HuH-7.5 (cell line): ENCODE measurements around the gene AXIN2.

Experiments used
- DNase-seq: peaks from one replicate; pipeline ENCODE4 v3.0.0; 2011; ENCODE audit warnings: low spot score

AXIN2 gene

GRCh38 chr17:65584604-65585521 lies 23.4 kb upstream of the AXIN2 start:
- DNase-seq = no peak

GRCh38 chr17:65583921-65584603 lies 22.6 kb upstream of the AXIN2 start:
- no peak for DNase-seq

DNA sequence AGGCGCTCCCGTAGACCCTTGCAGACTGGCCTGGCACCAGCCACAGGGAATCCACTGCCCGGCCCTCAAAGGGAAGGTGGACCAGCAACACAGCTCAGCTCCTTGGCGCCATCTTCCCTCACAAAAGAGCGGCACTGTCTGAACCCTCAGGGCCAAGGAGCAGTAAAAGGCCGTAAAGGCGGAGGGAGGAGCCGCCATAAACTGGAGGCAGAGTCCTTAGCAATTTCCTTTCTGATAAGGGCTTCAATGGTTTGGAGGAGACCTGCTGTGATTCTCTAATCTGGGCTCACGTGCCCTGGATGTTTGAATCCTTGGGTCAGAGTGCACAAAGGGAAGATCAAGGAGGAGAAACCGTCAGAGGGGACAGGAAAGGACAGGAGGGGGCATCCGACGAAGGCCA lies 15.5 kb upstream of the AXIN2 start:
- DNase-seq = no peak

DNA sequence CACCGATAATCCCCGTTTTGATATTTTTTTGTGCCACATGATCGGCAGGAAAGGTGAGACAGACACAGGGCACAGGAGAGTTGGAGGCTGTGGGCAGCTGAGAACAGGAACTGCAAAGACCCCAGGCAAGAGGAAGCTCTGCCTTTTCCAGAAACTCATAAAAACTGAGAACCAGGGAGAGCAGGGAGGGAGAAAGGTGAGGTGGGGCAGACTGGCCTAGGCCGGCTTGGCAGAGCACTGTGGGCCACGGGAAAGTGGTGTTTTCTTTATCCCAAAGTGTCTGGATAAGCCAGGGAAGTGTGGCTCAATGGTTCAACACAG lies 11.8 kb upstream of the AXIN2 start:
- DNase-seq = no peak

DNA sequence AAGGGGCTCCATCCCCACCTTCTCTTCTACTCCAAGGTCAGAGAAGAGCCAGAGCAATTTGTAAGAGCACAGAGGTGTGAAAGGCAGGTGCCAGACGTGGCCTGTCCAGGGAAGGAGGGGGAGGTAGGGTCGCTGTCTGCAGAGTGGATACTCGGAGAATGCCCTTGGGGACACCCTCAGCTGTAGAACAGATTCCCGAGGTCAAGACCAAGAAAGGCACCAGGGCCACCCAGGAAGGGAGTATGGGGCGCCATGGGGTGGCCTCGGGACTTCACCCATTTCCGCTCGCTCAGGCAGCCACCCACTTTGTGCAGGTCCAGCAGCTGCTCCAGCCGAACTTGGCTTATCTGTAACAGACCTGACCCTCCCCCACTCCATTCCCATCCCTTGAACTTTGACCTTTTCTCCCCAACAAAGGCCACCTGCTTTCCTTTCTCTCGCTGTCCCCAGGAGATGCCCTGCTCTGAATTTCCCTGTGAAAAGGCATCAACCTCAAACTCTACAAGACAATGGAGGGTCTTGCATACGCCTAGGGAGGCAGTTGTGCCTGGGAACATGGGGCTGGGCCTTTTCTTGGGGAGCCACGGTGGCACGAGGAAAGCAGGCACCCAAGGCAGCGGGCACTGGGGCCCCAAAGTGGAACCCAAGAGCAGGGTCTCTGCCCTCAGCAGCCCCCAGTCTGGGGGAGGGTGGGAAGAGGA lies 11.3 kb upstream of the AXIN2 start:
- DNase-seq = no peak

DNA sequence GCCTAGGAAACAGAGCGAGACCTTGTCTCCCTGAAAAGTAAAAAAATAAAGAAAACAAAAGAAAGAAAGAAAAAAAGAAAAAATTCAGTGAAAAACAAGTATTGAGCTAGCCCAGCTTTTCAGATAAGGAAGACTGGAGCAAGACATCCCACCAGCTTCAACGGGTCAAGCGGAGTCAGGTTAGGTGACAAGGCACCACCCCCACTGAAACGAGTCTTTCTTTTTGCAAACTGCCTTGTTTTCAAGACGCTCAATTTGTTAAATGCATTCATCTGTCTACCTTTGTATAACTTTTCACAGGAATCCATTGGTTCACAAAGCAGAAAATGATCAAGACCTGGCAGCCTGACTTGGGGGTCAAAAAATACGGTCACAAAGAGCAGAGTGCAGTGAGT lies 10.7 kb upstream of the AXIN2 start:
- no peak for DNase-seq

GRCh38 chr17:65568918-65569317 lies 7.5 kb upstream of the AXIN2 start:
- no peak for DNase-seq

GRCh38 chr17:65567566-65567965 lies 6.1 kb upstream of the AXIN2 start:
- no peak for DNase-seq

DNA sequence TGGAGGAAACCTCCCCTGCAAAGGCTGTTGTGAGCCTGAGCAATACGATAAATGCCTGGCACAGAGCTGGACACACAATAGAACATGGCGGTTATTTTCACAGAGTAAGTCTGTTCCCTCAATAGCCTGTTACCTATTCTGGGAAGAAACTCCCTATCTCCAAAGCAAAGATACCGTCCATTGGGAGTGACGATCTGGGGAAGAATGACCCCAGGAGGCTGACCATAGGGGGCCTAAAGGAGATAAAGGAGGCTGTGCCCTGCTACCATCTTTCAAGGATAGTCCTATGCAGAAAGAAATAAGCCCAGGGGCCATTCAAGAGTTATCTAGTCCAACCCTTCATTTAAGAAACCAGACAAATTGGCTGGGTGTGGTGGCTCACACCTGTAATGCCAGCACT lies 4.1 kb upstream of the AXIN2 start:
- no peak for DNase-seq

GRCh38 chr17:65564793-65565192 lies 3.3 kb upstream of the AXIN2 start:
- no peak for DNase-seq

- no peak for DNase-seq
These were observed 721 bp upstream of the AXIN2 start for GRCh38 chr17:65562206-65562531.

DNA sequence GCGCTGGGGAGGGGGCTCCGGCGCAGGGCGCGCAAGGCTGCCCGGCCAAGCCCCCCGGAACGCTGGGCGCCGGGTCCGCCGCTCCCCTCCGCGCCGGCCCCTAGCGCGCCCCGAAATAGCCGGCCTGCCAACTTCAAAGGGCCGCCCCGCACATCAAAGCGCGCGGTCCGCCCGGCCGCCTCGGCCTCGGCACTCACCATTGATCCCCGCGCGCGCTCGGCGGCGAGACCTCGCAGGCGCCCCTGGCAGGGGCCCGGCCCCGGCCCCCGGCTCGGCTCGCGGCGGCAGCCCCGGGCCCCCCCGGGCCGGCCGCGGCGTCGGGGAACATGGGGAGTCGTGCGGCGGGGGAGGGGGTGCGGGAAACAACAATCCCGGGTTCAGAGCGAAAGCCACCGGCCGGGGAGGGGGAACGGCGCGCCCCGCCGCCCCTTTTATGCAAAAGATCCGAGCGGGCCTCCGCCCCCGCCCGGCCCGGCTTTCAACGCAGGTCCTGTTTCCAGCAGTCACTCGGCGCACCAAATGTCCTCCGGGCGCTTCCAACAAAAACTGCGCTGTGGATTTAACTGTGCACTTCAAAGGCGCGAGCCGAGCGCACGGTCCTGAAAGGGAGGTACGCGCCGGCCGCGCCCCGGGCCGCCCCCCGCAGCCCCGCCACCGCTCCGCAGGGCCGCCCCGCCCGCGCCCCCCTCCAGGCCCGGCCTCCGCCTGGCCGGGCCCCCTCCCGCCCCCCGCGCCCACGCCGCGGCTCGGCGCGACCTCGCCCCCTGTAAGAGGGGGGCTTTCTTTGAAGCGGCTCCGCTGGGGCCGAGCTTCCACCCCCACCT lies 608 bp downstream of the AXIN2 start:
- DNase-seq = peak; percentile 84

DNA sequence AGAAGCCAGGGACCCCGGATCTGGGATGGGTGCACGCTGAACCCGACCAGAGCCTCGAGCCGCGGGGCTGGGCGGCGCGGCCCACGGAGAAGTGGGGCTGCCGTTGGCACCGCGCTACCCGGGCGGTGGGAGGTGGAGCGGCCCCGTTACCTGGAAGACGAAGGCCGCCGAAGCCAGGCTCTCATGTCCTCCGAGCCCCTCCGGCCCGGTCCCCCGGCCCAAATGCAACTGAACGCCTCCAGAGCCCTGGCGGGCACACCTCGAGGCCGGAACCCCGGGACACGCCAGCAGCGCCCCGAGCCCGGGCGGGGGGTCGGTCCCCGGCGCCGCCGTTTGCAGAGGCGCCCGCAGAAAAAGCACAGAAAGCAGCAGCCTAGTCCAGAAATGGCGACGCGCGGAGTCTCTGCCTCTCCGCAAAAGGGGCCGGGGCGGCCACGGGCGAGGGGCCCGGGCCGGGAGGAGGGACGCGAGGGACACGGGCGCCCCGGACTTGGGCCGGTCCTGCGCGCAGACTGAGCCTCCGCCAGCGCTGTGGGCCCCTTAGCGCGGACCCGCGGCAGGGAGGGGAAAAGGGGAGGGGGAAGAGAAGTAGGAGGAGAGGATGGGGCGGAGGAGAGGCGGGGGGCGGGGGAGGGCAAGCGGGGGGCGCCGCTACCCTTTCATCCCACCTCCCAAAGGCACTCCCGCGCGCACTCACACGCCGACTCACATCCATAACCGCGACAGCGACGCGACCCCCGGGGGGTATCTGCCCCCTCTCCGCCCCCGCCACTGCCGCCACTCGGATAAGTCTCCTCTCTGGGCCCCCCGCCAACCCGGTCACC lies 1.4 kb downstream of the AXIN2 start:
- peak; percentile 63 for DNase-seq

- DNase-seq = no peak
These were observed 2.0 kb downstream of the AXIN2 start for GRCh38 chr17:65559461-65559803.

- DNase-seq = no peak
These were observed 2.6 kb downstream of the AXIN2 start for GRCh38 chr17:65558683-65559460.

DNA sequence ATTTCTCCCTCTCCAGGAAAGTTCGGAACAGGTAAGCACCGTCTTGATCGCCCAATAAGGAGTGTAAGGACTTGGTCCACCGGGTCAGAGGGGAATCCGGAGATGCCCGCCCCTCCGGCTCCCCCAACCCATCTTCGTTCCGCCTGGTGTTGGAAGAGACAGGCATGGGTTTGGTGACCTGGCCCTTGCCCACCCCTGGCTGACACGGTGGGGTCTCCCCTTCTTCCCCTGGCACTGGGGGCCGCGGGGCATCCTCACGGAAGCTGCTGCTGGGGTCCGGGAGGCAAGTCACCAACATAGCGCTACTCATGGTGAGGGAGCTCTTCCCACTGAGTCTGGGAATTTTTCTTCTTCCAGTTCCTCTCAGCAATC lies 3.2 kb downstream of the AXIN2 start:
- no peak for DNase-seq

- no peak for DNase-seq
These were observed 3.8 kb downstream of the AXIN2 start for GRCh38 chr17:65557349-65558310.

GRCh38 chr17:65556910-65557348 lies 4.5 kb downstream of the AXIN2 start:
- DNase-seq = no peak
